SK-N-SH (cell line): Measurements from ENCODE around the gene BZW2.

ENCODE experiments used
- FOXM1 ChIP-seq: IDR thresholded peaks from 2 replicates; pipeline ENCODE4 v1.4.0; 2012; ENCODE audit warnings: low read depth, mild to moderate bottlenecking
- GABPA ChIP-seq: IDR thresholded peaks from 2 replicates; pipeline ENCODE4 v1.4.0; 2012; ENCODE audit warnings: low read depth, mild to moderate bottlenecking
- RAD21 ChIP-seq: IDR thresholded peaks from 2 replicates; pipeline ENCODE4 v1.6.1; 2012; ENCODE audit warnings: mild to moderate bottlenecking, low read length
- TF ChIP-seq, protein P1 (sequence below): fragments of 200-600 bp; sonication (generic); IDR thresholded peaks from 2 replicates; pipeline ENCODE4 v1.6.1; 2017; ENCODE audit warnings: antibody characterized with exemption, mild to moderate bottlenecking, moderate library complexity

GRCh38 chr7:16670021-16670420 lies 24.0 kb downstream of the BZW2 start:
- TF ChIP-seq RAD21 (no peak), GABPA (no peak), FOXM1 (no peak)
- TF ChIP-seq, protein P1, sequence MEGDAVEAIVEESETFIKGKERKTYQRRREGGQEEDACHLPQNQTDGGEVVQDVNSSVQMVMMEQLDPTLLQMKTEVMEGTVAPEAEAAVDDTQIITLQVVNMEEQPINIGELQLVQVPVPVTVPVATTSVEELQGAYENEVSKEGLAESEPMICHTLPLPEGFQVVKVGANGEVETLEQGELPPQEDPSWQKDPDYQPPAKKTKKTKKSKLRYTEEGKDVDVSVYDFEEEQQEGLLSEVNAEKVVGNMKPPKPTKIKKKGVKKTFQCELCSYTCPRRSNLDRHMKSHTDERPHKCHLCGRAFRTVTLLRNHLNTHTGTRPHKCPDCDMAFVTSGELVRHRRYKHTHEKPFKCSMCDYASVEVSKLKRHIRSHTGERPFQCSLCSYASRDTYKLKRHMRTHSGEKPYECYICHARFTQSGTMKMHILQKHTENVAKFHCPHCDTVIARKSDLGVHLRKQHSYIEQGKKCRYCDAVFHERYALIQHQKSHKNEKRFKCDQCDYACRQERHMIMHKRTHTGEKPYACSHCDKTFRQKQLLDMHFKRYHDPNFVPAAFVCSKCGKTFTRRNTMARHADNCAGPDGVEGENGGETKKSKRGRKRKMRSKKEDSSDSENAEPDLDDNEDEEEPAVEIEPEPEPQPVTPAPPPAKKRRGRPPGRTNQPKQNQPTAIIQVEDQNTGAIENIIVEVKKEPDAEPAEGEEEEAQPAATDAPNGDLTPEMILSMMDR = no peak
